Stimulated activated CD4-positive, alpha-beta T cell treated with anti-CD3 and anti-CD28 coated beads, TNF-alpha, amount 100 ng/mL, for 48 hours (primary cell): ENCODE measurements around the gene MAML3.
A peak's percentile ranks its signal among the peaks of the same experiment; 100 is the strongest.

Experiments used
- DNase-seq, 3 donors: peaks; one replicate each; pipeline ENCODE4 v3.0.0-alpha.2; 2020; ENCODE audit warnings: low read depth in 3 of 3

Gene MAML3

GRCh38 chr4:140156529-140157171 lies 2.7 kb upstream of the MAML3 start:
- DNase-seq: no peak

- no peak for DNase-seq
Measured at GRCh38 chr4:140154572-140154891, 548 bp upstream of the MAML3 start.

- no peak for DNase-seq
Measured at GRCh38 chr4:140153419-140153717, 616 bp downstream of the MAML3 start.

GRCh38 chr4:140152751-140153418 lies 1.1 kb downstream of the MAML3 start:
- peak in 1 of 3 donors; percentile 38 for DNase-seq

GRCh38 chr4:140152013-140152703 lies 1.8 kb downstream of the MAML3 start:
- DNase-seq: peak in 2 of 3 donors; percentile 53

GRCh38 chr4:140151699-140152012 lies 2.3 kb downstream of the MAML3 start:
- peak in 1 of 3 donors; percentile 46 for DNase-seq

GRCh38 chr4:140150886-140151698 lies 2.9 kb downstream of the MAML3 start:
- peak in 1 of 3 donors; percentile 31 for DNase-seq

GRCh38 chr4:140150636-140150885 lies 3.4 kb downstream of the MAML3 start:
- no peak for DNase-seq

GRCh38 chr4:140149846-140150635 lies 3.9 kb downstream of the MAML3 start:
- DNase-seq: peak in 1 of 3 donors; percentile 35

GRCh38 chr4:140144050-140144449 lies 9.9 kb downstream of the MAML3 start:
- no peak for DNase-seq

GRCh38 chr4:140141210-140141835 lies 12.7 kb downstream of the MAML3 start:
- no peak for DNase-seq

GRCh38 chr4:140140566-140140965 lies 13.4 kb downstream of the MAML3 start:
- no peak for DNase-seq

GRCh38 chr4:140138428-140138827 lies 15.6 kb downstream of the MAML3 start:
- DNase-seq: no peak

- DNase-seq: no peak
Measured at GRCh38 chr4:140137671-140138070, 16.3 kb downstream of the MAML3 start.

- DNase-seq: no peak
Measured at GRCh38 chr4:140136509-140136908, 17.5 kb downstream of the MAML3 start.

- DNase-seq: no peak
Measured at GRCh38 chr4:140135529-140136088, 18.4 kb downstream of the MAML3 start.

- DNase-seq: no peak
Measured at GRCh38 chr4:140134746-140135425, 19.1 kb downstream of the MAML3 start.

GRCh38 chr4:140133576-140133975 lies 20.4 kb downstream of the MAML3 start:
- DNase-seq: no peak

- no peak for DNase-seq
Measured at GRCh38 chr4:140131675-140132229, 22.2 kb downstream of the MAML3 start.

- DNase-seq: no peak
Measured at GRCh38 chr4:140130677-140131076, 23.3 kb downstream of the MAML3 start.
